HCT116 (cell line): ENCODE measurements around the gene ZNRF2. TPM values are rescaled to one million over a fixed set of nuclear protein-coding genes. Genes with fewer than 3 reads are reported as not detected.
A peak's percentile ranks its signal among the peaks of the same experiment; 100 is the strongest.

Experiments
- ATAC-seq: fragments of 200-7000 bp; cut with Tn5 transposase; 2 replicates; pipeline ENCODE4 v1.9.1; 2020; ENCODE audit warnings: mild to moderate bottlenecking, moderate library complexity
- BruUV-seq: library from RNA; stranded (reverse); fragments of 400-500 nt; replicated peaks from 2 replicates; lab custom pipeline; 2021; lab: Mats Ljungman, UMichigan
- CTCF ChIA-PET: fragments of 300-600 bp; sonication (Branson Sonifier 250); formaldehyde crosslinking; loops from one replicate; lab custom pipeline; 2021; ENCODE audit warnings: antibody characterized with exemption; lab: Charles Lee
- POLR2A ChIA-PET: fragments of 300-600, 350-600 bp; sonication (Branson Sonifier 250); formaldehyde crosslinking; loops from one replicate; lab custom pipeline; 2021; ENCODE audit warnings: antibody characterized with exemption; lab: Charles Lee
- RAD21 ChIA-PET, 2 experiments: fragments of 300-600 bp; sonication (Branson Sonifier 250); formaldehyde crosslinking; loops; one replicate each; lab custom pipeline; 2023; ENCODE audit warnings: low total read pairs in 2 of 2; ENCODE audit not compliant: uncharacterized antibody in 2 of 2, unreplicated experiment in 2 of 2, low non-redundant PET in 1 of 2; lab: Charles Lee
- DNase-seq: peaks from one replicate; pipeline ENCODE4 v3.0.0-alpha.2; 2010; ENCODE audit warnings: low read depth, low spot score
- H2AFZ ChIP-seq: fragments of 200-600 bp; shearing (Covaris generic), sonication (generic); 2 replicates; pipeline ENCODE4 v1.6.1; 2017; ENCODE audit warnings: low read depth, mixed run types, mixed read lengths, antibody characterized with exemption, low read length; ENCODE audit not compliant: poor library complexity, severe bottlenecking
- H3K27ac ChIP-seq: 2 replicates; pipeline ENCODE4 v1.5.1; 2012; ENCODE audit warnings: low read depth, low read length
- H3K27me3 ChIP-seq: fragments of 200-600 bp; sonication (generic); 2 replicates; pipeline ENCODE4 v1.6.1; 2016; ENCODE audit warnings: mixed run types, low read length, mixed read lengths; ENCODE audit not compliant: insufficient read depth
- H3K36me3 ChIP-seq, 2 experiments: fragments of 200-500 bp in 1 of 2; fragments of 200-600 bp in 1 of 2; sonication (Bioruptor generic) in 1 of 2; sonication (generic) in 1 of 2; 2 replicates each; pipeline versions ENCODE4 v1.5.1 to v1.6.1; 2014 to 2016; ENCODE audit warnings: low read length in 2 of 2, inconsistent platforms in 1 of 2, mixed read lengths in 1 of 2, mixed run types in 1 of 2; ENCODE audit not compliant: insufficient read depth in 2 of 2, control insufficient read depth in 1 of 2
- H3K4me1 ChIP-seq, 2 experiments: fragments of 200-600 bp in 1 of 2; sonication (generic) in 1 of 2; 2 replicates each; pipeline versions ENCODE4 v1.5.1 to v1.6.1; 2012 to 2017; ENCODE audit warnings: low read length in 2 of 2, inconsistent platforms in 1 of 2, mild to moderate bottlenecking in 1 of 2, mixed read lengths in 1 of 2, mixed run types in 1 of 2, moderate library complexity in 1 of 2; ENCODE audit not compliant: insufficient read depth in 2 of 2, control insufficient read depth in 1 of 2
- H3K4me2 ChIP-seq: fragments of 200-600 bp; sonication (generic); 2 replicates; pipeline ENCODE4 v1.6.1; 2017; ENCODE audit warnings: mixed run types, low read length, mixed read lengths
- H3K4me3 ChIP-seq, 2 experiments: fragments of 200-600 bp in 1 of 2; sonication (generic) in 1 of 2; replicated peaks in 1 of 2; 2 replicates each; pipeline ENCODE4 v1.5.1; 2011 to 2016; ENCODE audit warnings: low read length in 2 of 2, control low read depth in 1 of 2, low read depth in 1 of 2, mild to moderate bottlenecking in 1 of 2, mixed read lengths in 1 of 2, mixed run types in 1 of 2
- H3K79me2 ChIP-seq: fragments of 200-600 bp; sonication (generic); 2 replicates; pipeline ENCODE4 v1.6.1; 2017; ENCODE audit warnings: mild to moderate bottlenecking, mixed run types, low read length, moderate library complexity, mixed read lengths; ENCODE audit not compliant: insufficient read depth
- H3K9ac ChIP-seq: fragments of 200-600 bp; sonication (generic); 2 replicates; pipeline ENCODE4 v1.6.1; 2016; ENCODE audit warnings: low read length, mixed read lengths
- H3K9me2 ChIP-seq: fragments of 200-600 bp; sonication (generic), shearing (Covaris generic); 2 replicates; pipeline ENCODE4 v1.6.1; 2017; ENCODE audit warnings: mixed run types, mild to moderate bottlenecking, moderate library complexity; ENCODE audit not compliant: insufficient read depth
- H3K9me3 ChIP-seq, 2 experiments: fragments of 200-500 bp in 1 of 2; fragments of 200-600 bp in 1 of 2; sonication (Bioruptor generic) in 1 of 2; sonication (generic) in 1 of 2; 2 replicates each; pipeline ENCODE4 v1.6.1; 2014 to 2017; ENCODE audit warnings: low read length in 2 of 2, mixed read lengths in 2 of 2, inconsistent platforms in 1 of 2, low read depth in 1 of 2, mild to moderate bottlenecking in 1 of 2, mixed run types in 1 of 2, moderate library complexity in 1 of 2; ENCODE audit not compliant: control insufficient read depth in 1 of 2, insufficient read depth in 1 of 2
- H4K20me1 ChIP-seq: fragments of 200-600 bp; sonication (generic), shearing (Covaris generic); 2 replicates; pipeline ENCODE4 v1.6.1; 2017; ENCODE audit warnings: mixed run types, mild to moderate bottlenecking, moderate library complexity; ENCODE audit not compliant: insufficient read depth
- CBX3 ChIP-seq: IDR thresholded peaks from 2 replicates; pipeline ENCODE4 v1.6.1; 2012; ENCODE audit warnings: low read depth
- CEBPB ChIP-seq: IDR thresholded peaks from 2 replicates; pipeline ENCODE4 v1.6.1; 2012; ENCODE audit warnings: low read depth
- EGR1 ChIP-seq: IDR thresholded peaks from 2 replicates; pipeline ENCODE4 v1.6.1; 2012; ENCODE audit warnings: low read depth
- ELF1 ChIP-seq: IDR thresholded peaks from 2 replicates; pipeline ENCODE4 v1.6.1; 2012; ENCODE audit warnings: low read depth, borderline replicate concordance
- EZH2 ChIP-seq: fragments of 200-600 bp; sonication (generic); IDR thresholded peaks from 2 replicates; pipeline ENCODE4 v1.6.1; 2017; ENCODE audit warnings: antibody characterized with exemption, mixed run types
- EZH2phosphoT487 ChIP-seq: fragments of 200-600 bp; IDR thresholded peaks from 2 replicates; pipeline ENCODE4 v1.6.1; 2018; ENCODE audit warnings: antibody characterized with exemption, borderline replicate concordance
- FOSL1 ChIP-seq: IDR thresholded peaks from 2 replicates; pipeline ENCODE4 v1.6.1; 2012; ENCODE audit warnings: low read depth
- JUND ChIP-seq: IDR thresholded peaks from 2 replicates; pipeline ENCODE4 v1.6.1; 2012
- POLR2AphosphoS5 ChIP-seq: IDR thresholded peaks from 2 replicates; pipeline ENCODE4 v1.6.1; 2011; ENCODE audit warnings: mild to moderate bottlenecking, low read depth, low read length, moderate library complexity
- SP1 ChIP-seq: IDR thresholded peaks from 2 replicates; pipeline ENCODE4 v1.6.1; 2012; ENCODE audit warnings: low read depth
- YY1 ChIP-seq: IDR thresholded peaks from 2 replicates; pipeline ENCODE4 v1.6.1; 2011; ENCODE audit warnings: low read length, low read depth, moderate library complexity, mild to moderate bottlenecking; ENCODE audit not compliant: insufficient replicate concordance; ENCODE audit errors: extremely low read depth
- ZFX ChIP-seq: fragments of 450-650 bp; IDR thresholded peaks from 2 replicates; pipeline ENCODE4 v1.6.1; 2017
- intact Hi-C: fragments of 100-400 bp; cut with micrococcal nuclease; formaldehyde crosslinking; loops from 2 replicates; pipeline ENCODE4 v1.10.0; 2022
- total RNA-seq: library from RNA; stranded (reverse); gene quantifications from one replicate; pipeline ENCODE4 v1.2.1, GENCODE V29; 2021; ENCODE audit not compliant: unreplicated experiment
- TF ChIP-seq, protein P1 (sequence below), 3 experiments: fragments of 200-600 bp in 1 of 3; sonication (generic) in 1 of 3; IDR thresholded peaks in 2 of 3; conservative IDR thresholded peaks in 1 of 3; 2 replicates each; pipeline ENCODE4 v1.5.1; 2012 to 2017; ENCODE audit warnings: low read depth in 2 of 3, low read length in 2 of 3, antibody characterized with exemption in 1 of 3, borderline replicate concordance in 1 of 3, control low read depth in 1 of 3, mild to moderate bottlenecking in 1 of 3, mixed read lengths in 1 of 3, mixed run types in 1 of 3, moderate library complexity in 1 of 3; ENCODE audit not compliant: insufficient read depth in 1 of 3
- TF ChIP-seq, protein P2 (sequence below): IDR thresholded peaks from 2 replicates; pipeline ENCODE4 v1.6.1; 2012
- TF ChIP-seq, protein P3 (sequence below): IDR thresholded peaks from 2 replicates; pipeline ENCODE4 v1.6.1; 2012
- TF ChIP-seq, protein P4 (sequence below): IDR thresholded peaks from 2 replicates; pipeline ENCODE4 v1.6.1; 2011; ENCODE audit warnings: mild to moderate bottlenecking, low read length, moderate library complexity; ENCODE audit not compliant: insufficient replicate concordance; ENCODE audit errors: extremely low read depth

The ZNRF2 gene
- total RNA-seq, 1 experiment from 2014 or later = 10.2 TPM

DNA sequence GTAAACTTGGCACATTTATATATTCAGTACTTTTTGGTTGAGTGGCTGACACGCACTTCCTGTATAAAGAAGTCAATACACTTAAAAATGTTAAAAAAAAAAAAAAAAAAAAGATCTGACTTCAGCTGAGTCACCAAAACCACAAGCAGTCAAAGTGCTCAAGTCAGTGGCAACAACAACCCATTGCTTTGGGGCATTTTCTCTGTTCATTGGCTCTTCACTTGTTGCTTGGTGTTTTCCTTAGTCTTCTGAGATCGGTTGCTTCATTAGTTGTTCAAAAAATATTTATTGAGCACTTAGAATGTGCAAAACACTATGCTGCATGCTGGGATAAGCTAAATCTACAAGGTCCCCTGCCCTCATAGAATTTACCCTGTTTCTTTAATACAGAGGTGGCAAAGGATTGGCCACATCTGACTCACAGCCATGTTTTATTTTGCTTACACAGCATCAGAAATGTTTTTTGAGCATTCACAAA is 63.7 kb downstream of the ZNRF2 start (continued):
- TF ChIP-seq, protein P1, sequence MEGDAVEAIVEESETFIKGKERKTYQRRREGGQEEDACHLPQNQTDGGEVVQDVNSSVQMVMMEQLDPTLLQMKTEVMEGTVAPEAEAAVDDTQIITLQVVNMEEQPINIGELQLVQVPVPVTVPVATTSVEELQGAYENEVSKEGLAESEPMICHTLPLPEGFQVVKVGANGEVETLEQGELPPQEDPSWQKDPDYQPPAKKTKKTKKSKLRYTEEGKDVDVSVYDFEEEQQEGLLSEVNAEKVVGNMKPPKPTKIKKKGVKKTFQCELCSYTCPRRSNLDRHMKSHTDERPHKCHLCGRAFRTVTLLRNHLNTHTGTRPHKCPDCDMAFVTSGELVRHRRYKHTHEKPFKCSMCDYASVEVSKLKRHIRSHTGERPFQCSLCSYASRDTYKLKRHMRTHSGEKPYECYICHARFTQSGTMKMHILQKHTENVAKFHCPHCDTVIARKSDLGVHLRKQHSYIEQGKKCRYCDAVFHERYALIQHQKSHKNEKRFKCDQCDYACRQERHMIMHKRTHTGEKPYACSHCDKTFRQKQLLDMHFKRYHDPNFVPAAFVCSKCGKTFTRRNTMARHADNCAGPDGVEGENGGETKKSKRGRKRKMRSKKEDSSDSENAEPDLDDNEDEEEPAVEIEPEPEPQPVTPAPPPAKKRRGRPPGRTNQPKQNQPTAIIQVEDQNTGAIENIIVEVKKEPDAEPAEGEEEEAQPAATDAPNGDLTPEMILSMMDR (IDR thresholded peaks at IDR 0.05 in 2 of 3, conservative IDR thresholded peaks at IDR 0.05 in 1 of 3; ENCODE audit: borderline replicate concordance in 1 of 3, insufficient read depth in 1 of 3, low read depth in 2 of 3, low read length in 2 of 3) = no peak
- TF ChIP-seq JUND (peak; percentile 71), EZH2 (no peak), EGR1 (no peak), CBX3 (peak; percentile 79; the same call in 1 of the 2 replicates), EZH2phosphoT487 (no peak), CEBPB (no peak; the same call in 1 of the 2 replicates), FOSL1 (peak; percentile 82), ZFX (no peak), SP1 (peak; percentile 50), POLR2AphosphoS5 (no peak)
- TF ChIP-seq, protein P2, sequence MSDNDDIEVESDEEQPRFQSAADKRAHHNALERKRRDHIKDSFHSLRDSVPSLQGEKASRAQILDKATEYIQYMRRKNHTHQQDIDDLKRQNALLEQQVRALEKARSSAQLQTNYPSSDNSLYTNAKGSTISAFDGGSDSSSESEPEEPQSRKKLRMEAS = no peak
- TF ChIP-seq, protein P3, sequence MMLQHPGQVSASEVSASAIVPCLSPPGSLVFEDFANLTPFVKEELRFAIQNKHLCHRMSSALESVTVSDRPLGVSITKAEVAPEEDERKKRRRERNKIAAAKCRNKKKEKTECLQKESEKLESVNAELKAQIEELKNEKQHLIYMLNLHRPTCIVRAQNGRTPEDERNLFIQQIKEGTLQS = no peak
- TF ChIP-seq, all 23 proteins: peak for 6

DNA sequence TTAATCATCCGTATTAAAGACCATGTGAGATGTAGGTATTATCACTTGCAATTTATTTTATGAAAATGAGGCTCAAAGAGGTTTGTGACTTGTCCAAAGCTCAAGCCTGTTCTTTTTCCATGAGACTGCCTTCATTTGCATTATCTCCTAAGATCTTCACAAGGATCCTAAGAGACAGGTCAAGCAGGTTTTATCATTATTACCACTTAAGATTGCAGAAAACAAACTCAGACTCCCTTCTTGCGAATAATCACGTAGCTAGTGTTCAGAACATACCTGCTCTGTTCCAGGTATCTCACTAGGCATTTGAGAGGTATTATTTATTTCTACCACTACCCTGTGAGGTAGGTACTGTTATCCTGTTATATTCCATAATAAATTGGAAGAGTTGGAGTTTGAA is 64.8 kb downstream of the ZNRF2 start:
- TF ChIP-seq EZH2 (no peak), POLR2AphosphoS5 (no peak), ELF1 (no peak), YY1 (no peak), JUND (no peak), ZFX (no peak), CEBPB (no peak)
- TF ChIP-seq, protein P4, sequence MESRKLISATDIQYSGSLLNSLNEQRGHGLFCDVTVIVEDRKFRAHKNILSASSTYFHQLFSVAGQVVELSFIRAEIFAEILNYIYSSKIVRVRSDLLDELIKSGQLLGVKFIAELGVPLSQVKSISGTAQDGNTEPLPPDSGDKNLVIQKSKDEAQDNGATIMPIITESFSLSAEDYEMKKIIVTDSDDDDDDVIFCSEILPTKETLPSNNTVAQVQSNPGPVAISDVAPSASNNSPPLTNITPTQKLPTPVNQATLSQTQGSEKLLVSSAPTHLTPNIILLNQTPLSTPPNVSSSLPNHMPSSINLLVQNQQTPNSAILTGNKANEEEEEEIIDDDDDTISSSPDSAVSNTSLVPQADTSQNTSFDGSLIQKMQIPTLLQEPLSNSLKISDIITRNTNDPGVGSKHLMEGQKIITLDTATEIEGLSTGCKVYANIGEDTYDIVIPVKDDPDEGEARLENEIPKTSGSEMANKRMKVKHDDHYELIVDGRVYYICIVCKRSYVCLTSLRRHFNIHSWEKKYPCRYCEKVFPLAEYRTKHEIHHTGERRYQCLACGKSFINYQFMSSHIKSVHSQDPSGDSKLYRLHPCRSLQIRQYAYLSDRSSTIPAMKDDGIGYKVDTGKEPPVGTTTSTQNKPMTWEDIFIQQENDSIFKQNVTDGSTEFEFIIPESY = no peak
- H4K20me1 ChIP-seq = no peaks in the 10 kb centered on the region
- no peak for DNase-seq
- H3K27me3 ChIP-seq = no peaks in the 10 kb centered on the region
- no peaks in the 10 kb centered on the region for H3K36me3 ChIP-seq
- ChIA-PET CTCF (interaction anchor here (1.2 kb wide), 1 partner anchor 73 kb away, joined by 3 read pairs; no protein-coding TSS in a partner anchor), POLR2A (no interaction called here), RAD21 (no interaction called here)
- intact Hi-C loops = no loop called here
- H3K27ac ChIP-seq = no peak overlapping the region
- no peak for ATAC-seq
- H3K9me2 ChIP-seq = no peaks in the 10 kb centered on the region
- H3K9ac ChIP-seq = no peak overlapping the region
- no peak overlapping the region for H3K4me3 ChIP-seq
- H3K4me1 ChIP-seq = peaks cover 20 to 24% of the 10 kb centered on the region in 2 experiments
- no peak overlapping the region for H2AFZ ChIP-seq
- BruUV-seq = no TSS peak
- H3K79me2 ChIP-seq = peaks cover 20% of the 10 kb centered on the region; the same call in 1 of the 2 replicates
- H3K9me3 ChIP-seq = no peaks in the 10 kb centered on the region
- peak overlapping the region; percentile 69; the same call in 1 of the 2 replicates for H3K4me2 ChIP-seq
